ENCODE results near the gene HOXB3. TPM values are rescaled to one million over a fixed set of nuclear protein-coding genes. Genes with fewer than 3 reads are reported as not detected.

HOXB3 gene
- total and polyA plus RNA-seq, 12 donors = 0.24 to 5.9 (median 1.1) TPM

- Histone ChIP-seq H3K36me3 (no peaks in the 10 kb centered on the region), H3K4me3 (no peak overlapping the region), H3K27me3 (peaks cover 0 to 95% (median 86%) of the 10 kb centered on the region in 7 donors), H3K4me1 (no peaks in the 10 kb centered on the region), H3K9me3 (no peaks in the 10 kb centered on the region), H3K27ac (no peak overlapping the region)
- intact Hi-C loops (cut with DNase I) = no loop called here
- ATAC-seq (no peak), DNase-seq (no peak)
- TF ChIP-seq CTCF (IDR thresholded peaks at IDR 0.05) = no peak
- 61 to 72% methylated on average over 1 of the region's 1 CpG for WGBS, 2 donors
Observed at GRCh38 chr17:48520631-48521079, 69.4 kb downstream of the HOXB3 start.

DNA sequence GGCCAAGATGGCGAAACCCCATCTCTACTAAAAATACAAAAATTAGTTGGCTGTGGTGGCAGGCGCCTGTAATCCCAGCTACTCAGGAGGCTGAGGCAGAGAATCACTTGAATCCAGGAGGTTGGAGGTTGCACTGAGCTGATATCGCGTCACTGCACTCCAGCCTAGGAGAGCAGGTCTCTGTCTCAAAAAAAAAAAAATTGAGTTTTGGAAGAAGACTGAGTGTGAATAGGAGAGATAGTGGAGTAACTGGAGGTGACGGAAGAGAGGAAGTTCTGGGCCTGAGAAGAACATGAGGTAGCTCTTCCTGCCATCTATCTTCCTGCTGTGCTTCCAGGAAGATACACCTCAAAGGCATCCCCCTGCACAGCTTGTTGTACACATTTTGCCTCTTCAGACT, 70.6 kb downstream of the HOXB3 start:
- intact Hi-C loops (cut with DNase I) = no loop called here
- WGBS, 2 donors = 75 to 92% methylated on average over 5 of the region's 5 CpGs
- TF ChIP-seq CTCF (IDR thresholded peaks at IDR 0.05) = no peak
- Histone ChIP-seq H3K4me3 (no peak overlapping the region), H3K4me1 (no peaks in the 10 kb centered on the region), H3K27me3 (peaks cover 0 to 95% (median 87%) of the 10 kb centered on the region in 7 donors), H3K9me3 (no peaks in the 10 kb centered on the region), H3K27ac (no peak overlapping the region), H3K36me3 (no peaks in the 10 kb centered on the region)
- ATAC-seq (no peak), DNase-seq (no peak)

- DNase-seq (no peak), ATAC-seq (no peak)
- intact Hi-C loops (cut with DNase I) = no loop called here
- Histone ChIP-seq H3K4me3 (no peak overlapping the region), H3K9me3 (no peaks in the 10 kb centered on the region), H3K27ac (no peak overlapping the region), H3K4me1 (no peaks in the 10 kb centered on the region), H3K27me3 (peaks cover 0 to 98% (median 90%) of the 10 kb centered on the region in 7 donors), H3K36me3 (no peaks in the 10 kb centered on the region)
- no peak for TF ChIP-seq CTCF (IDR thresholded peaks at IDR 0.05)
- 37 to 38% methylated on average over 3 of the region's 3 CpGs for WGBS, 2 donors
Observed at GRCh38 chr17:48517478-48517877, 72.6 kb downstream of the HOXB3 start.

DNA sequence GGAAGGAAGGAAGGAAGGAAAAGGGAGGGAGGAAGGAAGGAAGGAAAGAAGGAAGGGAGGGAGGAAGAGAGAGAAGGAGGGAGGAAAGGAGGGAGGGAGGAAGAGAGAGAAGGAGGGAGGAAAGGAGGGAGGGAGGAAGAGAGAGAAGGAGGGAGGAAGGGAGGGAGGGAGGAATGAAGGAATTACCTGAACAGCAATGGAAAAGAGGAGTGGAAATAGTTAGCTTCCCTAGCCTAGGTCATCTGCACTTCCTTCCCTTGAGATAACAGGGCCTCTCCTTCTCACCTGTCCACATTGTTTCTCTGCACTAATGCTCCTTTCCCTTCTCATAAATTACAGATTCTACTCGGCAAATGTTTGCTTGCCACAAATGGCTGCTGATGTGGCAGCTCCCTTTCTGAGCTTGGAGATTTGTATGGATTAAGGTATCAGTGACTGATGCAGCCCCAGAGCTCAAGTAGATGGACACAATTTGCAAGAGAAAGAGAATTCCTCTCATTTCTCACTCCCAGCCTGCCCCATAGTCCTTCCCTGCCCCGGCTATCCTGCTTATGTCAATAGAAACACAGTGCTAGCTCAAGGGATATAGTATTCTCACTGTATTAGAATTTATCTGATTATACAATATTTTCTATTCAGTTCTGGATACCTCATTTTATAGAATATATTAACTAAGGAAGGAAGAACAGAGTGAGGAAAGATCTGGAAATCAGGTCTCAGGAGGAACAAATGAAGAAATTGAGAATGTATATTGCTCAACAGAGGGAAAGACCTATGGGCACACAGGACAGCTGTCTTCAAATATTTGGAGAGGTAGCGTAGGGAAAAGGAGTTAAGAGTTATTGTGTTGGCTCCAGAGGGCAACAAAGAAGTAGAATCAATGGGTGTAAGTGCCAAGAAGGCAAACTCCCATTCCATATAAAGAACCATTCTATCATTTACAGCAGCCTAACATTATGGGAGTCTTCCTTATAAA, 73.8 kb downstream of the HOXB3 start:
- no peak overlapping the region for H3K27ac ChIP-seq
- WGBS, 2 donors = 51 to 69% methylated on average over 3 of the region's 3 CpGs
- intact Hi-C loops (cut with DNase I) = no loop called here
- no peaks in the 10 kb centered on the region for H3K9me3 ChIP-seq
- TF ChIP-seq CTCF (IDR thresholded peaks at IDR 0.05) = no peak
- H3K4me1 ChIP-seq = no peaks in the 10 kb centered on the region
- ATAC-seq (no peak), DNase-seq (no peak)
- no peaks in the 10 kb centered on the region for H3K36me3 ChIP-seq
- H3K27me3 ChIP-seq = peaks cover 0 to 99% (median 88%) of the 10 kb centered on the region in 7 donors
- H3K4me3 ChIP-seq = no peak overlapping the region

Measured in heart right ventricle (tissue), 16 donors.